ENCODE data around the gene CCNJL.
"Not testable (repeated sequence)": the region's sequence is repeated elsewhere in the genome, so short reads cannot be mapped to it uniquely, and the experiment has no call there.

CCNJL gene

DNA sequence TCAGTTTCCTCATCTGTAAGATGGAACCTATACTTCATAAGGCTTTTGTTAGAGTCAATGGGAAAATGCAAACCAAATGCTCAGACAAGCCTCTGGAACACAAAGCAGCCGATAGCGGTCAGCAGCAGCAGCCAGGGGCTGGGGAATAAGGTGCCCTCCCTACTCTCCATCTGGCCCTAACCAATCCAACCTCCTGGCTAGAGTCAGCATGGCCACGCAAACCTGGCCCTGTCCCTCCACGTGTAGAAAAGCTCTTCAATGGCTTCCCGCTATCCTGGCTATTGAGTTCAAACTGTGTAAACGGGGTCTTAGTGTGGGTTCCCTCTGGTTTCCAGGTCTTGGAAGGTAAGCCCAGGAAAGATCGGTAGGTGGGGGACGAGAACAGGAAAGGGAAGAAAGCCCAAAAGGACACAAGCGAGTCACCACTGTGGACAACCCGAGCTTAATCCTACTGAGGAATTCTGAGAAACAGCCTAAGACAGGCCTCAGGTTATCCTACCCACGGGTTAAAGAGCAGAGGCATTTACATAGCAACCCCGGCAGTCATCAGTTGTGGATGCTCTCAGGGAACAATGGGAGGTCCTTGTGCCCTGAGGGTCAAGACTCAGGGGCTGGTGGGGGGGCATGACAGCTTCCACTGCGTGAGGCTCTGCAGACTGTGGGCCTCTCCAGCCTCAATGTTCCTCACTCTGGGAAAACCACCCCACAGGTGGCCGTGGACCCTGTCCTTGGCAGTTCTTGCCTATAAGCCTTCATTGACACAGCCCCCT is 52.2 kb downstream of the CCNJL start:
- no peak for DNase-seq

DNA sequence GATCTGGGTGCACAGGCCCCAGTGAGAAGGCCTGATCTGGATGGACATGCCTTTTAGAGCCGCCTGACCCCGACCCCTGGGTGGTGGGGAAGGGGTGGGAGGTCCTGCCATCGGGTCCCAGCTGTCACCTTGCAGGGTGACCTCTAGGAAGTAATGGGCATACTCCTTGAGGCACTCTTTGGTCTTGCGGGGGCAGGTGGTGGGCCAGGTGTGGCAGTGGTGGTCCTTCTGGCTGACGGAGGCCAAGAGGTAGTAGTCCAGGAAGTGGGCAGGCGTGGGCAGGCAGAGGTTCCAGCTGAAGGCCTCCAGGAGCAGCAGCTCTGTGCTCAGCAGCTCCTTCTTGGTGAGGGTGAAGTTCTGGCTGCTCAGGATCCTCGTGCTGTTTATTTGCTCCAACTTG is 53.0 kb downstream of the CCNJL start:
- DNase-seq: no peak

DNA sequence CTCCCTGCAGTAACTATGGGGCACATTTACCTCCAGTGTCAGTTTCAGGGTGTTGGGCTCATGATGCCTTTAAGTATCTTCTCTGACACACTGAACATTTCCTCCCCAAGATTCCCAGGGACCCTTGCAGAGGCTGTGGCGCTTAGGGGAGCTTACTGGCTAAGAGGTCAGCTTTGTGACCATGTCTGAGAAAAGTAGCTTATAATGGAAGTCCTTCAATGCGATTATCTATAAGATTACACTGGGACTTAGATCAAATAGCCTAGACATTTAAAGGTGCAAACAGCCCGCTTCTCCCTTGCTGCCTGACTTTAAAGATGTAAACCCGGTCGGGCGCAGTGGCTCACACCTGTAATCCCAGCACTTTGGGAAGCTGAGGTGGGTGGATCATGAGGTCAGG is 57.7 kb downstream of the CCNJL start:
- DNase-seq: no peak

DNA sequence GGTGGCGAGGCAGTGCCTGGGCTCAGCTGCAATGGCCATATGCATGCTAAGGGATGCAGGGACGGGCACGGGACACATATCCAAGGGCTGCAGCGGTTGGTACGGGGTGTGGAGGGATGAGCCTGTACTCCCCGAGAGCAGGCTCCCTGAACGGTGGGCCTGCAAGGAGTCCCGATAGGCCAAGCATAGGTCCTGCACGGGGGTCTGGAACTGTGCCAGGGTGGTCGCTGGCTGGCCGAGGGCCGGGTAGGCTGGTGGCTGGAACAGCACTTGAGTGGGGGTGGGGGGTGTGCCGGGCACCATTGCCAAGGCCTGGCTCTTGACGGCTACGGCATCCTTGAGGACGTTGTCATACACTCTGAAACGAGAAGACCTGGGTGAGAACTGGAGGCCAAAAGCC is 58.9 kb downstream of the CCNJL start:
- DNase-seq: no peak

DNA sequence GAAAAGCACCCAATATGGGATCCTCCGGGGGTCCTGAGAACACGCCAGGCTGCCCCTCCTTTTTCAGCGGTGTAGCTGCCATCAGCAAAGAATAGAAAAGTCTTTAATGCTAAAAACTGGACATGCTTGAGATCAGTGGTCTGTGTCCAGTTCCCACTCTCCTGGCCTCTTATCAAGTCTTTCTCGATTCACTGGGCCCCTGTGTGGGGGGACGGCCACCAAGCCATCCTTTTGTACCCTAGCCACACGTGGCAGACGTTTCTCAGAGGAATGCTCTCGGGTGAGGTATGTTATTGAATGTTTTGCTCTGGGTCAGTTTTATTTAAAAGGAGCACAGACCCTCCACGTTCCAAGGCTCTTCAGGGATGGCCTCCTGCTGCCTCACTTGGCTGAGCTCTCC is 59.4 kb downstream of the CCNJL start:
- no peak for DNase-seq

DNA sequence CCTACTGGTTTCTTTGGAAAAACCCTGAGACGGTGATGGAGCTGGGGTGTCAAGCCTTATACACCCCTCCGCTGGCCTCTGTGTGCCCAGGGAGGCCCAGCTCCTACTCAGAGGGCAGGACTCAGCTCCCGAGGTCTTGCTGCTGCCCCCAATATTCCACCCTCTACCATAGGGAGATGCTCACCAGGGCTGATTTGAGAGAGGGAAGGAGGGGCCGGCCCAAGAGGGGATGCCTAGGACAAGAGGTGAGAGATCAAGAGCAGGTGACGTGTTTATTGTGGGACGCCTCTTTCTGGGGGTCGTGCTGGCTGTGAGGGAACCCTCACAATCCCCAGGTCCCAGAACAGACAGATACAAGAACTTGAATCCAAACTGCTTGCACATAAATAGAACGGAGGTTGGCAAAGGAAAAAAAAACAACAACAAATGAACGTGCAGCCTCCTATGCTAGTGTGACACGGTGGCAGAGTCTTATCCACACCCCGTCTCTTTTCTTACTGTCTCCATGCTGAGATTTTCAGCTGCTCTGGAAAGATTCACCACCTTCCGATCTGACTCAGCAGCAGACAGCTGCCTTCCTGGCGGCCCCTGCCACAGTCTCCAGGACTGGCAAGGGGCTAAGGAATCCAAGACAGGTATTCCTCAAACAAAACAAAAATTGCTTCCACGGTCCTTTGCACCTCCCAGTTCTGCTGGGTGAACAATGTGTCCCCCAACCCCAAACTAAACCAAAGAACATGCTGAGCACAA is 60.8 kb downstream of the CCNJL start:
- no peak for DNase-seq

DNA sequence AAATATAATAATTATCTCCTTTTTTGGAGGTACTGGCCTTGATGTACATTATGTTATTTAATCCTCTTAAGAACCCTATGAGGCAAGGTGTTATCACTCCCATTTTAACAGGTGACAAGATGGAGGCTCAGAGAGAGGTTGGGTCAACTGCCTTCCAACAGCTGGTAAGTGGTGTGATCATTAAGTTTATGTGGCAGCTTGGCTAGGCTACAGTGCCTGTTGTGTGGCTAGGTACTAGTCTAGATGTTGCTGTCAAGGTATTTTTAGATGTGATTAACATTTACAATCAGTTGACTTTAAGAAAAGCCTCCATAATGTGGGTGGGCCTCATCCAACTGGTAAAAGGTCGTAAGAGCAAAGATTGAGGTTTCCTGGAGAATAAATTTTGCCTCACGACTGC is 61.5 kb downstream of the CCNJL start:
- no peak for DNase-seq

DNA sequence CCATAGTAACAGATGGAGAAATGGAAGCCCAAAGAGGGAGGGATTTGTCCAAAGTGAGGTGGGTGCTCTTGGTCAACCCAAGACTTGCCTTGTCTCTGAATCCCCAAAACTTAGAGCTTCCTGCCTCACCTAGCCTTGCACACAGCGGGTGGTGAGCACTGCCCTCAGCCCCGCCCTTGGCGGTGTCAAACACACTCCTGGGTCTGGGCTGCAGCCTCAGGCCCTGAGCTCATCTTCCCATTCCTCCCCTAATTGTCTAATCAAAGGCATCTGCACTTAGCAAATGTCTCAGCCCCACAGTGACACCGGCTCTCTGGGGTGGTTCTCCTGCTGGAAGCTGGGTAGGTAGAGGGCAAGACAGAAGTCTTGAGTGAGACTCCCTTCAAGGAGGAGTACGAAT is 62.1 kb downstream of the CCNJL start:
- no peak for DNase-seq

DNA sequence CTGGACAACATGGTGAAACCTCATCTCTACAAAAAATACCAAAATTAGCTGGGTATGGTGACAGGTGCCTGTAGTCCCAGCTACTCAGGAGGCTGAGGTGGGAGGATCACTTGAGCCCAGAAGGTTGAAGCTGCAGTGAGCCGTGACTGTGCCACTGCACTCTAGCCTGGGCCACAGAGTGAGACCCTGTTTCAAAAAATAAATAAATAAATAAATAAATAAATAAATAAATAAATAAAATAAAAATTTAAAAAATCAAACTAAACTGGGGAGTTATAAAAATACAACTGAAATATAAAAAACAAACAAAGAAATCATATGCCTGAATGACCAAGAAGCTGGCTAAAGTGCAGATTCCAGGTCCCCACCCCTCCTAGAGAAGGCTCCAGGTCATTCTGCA is 62.8 kb downstream of the CCNJL start:
- DNase-seq: not testable (repeated sequence)

DNA sequence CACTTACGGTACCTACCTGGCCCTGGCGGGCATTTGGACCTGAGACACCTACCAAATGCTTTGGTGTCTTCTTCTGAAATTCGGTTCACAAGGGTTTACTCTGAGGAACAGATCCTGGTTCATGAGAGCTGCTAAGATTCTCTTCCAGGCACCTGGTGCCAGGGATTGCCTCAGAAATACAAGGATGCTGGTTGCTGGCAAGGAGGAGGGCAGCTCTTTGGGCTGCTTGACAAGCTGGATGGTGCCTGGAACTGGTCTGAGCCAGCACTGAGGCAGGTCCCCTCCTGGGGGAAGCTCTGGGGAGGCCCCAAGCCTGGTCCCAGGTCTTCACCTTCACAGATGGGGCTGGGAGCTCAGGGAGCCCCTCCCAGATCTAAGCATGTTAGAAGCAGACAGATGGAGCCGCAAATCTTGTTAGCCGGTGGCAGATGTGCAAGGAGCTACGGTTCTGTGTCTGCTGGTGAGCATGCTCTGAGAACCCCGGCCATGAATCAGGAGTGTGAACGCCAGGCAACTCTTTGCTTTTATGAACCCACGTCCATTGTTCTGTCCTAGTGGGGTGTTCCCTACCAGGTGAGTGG is 66.8 kb downstream of the CCNJL start:
- DNase-seq: no peak

DNA sequence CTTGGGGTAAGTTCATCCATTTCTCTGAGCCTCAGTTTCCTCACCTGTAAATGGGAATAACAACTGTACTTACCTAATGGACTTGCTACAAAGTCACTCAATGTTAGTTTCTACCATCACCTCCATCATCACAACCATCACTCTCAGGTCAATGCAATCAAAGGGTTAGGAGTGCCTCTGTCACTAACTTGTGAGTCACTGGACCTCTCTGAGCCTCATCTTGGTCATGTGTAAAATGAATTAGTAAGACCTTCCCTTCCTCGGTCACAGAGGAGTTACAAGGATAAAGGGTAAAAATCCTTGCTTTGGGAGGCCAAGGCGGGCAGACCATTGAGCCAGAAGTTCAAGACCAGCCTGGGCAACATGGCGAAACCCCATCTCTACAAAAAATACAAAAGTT is 70.2 kb downstream of the CCNJL start:
- DNase-seq: no peak

DNA sequence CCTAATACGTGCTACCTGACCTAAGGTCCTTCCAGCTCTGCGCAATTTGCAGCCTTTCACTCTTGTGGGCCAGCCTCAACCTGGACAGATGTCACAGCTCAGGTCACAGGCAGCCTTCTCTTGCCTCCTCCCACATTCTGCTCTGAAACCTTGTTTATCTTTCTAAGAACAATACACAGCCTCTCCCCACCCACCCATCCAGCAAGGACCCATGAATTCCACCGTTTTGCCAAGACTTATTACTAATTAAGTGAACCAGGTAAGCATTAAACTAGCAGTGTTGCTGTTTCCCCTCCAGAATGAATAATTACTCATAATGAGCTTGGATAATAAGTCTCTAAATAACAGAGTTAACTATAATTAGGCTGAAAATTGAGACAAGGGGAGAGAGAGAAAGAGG is 72.0 kb downstream of the CCNJL start:
- DNase-seq: no peak

DNA sequence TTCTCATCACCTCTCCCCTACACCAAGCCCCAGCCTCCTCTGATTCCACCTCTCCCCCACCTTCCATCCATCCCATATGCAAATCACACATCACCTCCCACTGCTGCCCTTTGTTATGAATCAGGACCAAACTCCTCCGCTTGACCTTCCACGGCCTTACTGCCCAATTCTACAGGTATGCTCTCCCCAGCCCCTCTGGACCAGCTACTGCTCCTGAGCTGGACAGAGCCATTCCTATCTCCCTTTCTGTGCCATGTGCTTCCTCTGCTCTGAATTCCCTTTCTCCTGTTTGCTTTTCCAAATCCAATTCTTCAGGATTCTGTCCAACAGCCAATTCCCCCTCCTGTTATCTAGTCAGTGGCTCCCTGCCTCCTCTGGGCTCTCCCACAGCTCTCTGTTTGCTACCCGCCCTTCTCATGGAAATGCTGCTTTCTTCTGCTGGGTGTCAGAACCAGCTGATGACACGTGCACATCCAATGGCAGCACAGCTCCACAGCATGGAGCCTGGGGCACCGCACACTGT is 74.7 kb downstream of the CCNJL start:
- no peak for DNase-seq

DNA sequence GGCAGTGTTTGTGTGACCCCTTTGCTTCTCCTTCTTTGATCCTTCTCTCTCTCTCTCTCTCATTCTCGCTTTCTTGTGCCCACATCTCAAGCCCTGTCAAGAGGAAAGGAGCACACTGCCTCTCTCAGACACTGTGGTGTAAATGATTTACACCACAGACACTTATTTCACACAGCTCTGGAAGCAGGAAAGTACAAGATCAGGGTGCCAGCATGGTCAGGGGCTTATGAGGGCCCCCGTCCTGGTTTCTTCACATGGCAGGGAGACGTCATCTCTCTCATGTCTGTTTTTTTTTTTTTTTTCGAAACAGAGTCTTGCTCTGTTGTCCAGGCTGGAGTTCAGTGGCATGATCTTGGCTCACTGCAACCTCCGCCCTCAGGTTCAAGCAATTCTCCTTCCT is 76.6 kb downstream of the CCNJL start:
- DNase-seq: no peak

DNA sequence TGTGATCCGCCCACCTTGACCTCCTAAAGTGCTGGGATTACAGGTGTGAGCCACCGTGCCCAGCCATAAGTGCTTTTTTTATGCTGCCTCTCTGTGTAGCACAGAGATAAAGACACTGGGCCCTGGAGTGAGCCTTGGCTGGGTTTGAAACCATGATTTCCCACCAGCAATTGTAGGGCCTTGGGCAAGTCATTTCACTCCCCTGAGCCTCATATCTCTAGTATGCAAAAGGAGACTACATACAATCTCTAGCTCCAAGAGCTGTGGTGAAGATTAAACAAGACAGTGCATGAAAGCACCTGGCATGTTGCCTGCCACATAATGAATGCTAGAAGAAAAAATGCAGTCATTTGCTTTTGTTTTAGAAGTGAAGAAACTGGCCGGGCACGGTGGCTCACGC is 79.1 kb downstream of the CCNJL start:
- no peak for DNase-seq

DNA sequence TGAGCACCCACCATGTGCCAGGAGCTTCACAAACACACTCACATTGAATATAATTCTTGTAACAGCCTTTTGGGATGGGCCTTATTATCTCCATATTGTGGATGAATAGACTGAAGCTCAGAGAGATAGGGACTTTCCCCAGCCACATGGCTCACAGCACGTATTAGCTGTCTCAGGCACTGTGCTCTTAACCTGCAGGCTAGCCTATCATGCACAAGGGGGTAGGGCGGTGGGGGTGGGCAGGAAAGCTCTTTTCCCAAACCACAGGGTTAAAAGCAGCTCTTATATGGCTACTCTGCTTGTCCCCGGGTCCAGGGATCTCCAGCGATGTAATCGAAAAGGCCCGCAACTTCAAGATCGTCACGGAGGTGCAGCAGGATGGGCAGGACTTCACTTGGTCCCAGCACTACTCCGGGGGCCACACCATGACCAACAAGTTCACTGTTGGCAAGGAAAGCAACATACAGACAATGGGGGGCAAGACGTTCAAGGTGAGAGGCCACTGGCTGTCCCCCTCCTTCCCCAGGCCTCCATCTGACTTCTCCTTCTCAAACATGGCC is 80.5 kb downstream of the CCNJL start:
- DNase-seq: no peak

DNA sequence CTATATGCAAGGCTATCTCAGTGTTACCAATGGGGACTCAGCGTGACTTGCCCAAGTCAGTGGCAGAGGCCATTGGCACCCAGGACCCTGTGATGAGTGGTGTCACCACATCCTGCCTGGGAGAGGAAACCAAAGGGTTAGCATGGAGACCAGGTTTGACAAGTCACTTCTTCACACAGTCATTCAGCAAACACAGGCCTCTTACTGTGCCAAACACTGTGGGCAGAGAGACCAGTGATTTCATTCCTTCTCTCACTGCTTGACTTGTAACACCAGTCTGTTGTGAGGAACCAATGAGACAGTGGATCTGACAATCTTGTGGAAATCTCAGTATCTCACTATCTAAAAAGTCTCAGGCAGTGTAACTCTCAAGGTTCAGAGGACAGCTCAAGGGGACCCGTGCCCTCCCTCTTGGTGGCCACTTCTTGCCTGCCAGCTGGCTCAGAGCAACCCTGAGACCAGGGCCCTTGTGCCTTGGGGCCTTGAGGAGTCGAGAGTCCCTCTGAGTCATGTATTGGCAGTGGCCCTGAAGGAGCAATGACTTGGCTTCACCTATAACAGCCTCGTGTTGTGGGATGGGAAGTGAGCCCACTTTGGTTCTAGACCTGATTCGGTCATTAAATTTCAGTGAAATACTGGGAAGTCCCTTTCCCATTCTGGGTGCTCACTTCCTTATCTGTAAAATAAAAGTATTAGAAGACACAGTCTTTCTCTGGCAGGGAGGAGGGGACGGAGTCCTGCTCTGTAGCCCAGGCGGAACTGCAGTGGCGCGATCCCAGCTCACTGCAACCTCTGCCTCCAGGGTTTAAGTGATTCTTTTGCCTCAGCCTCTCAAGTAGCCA is 81.5 kb downstream of the CCNJL start:
- no peak for DNase-seq

DNA sequence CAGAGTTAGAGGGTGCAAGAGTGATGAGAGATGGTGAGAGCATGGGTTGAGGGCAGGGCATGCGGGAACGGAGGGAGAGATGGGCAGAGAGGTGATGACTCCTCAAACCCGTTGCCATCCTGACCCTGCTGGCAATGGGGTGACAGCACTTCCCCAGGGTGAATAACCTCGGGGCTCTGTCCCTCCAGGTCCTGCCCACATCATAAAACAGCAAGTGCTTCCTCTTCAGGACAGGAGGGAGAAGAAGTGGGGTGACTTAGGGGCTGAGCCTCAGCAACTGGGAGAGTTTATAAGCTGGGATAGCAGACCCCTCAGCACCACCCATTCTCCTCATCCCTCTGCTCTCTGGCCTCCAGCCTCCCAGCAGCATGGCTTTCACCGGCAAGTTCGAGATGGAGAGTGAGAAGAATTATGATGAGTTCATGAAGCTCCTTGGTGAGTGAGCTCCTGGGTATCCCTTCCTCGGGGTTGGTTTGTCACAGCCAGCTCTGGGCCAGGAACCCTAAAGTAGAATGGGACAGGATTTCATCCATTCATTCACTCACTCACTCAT is 83.1 kb downstream of the CCNJL start, which contains the start of gene FABP6:
FABP6 (plus strand) TSS at position 317 of the 553 bp plus-strand sequence; CDS start at position 369, 52 bp downstream.
- DNase-seq: no peak

DNA sequence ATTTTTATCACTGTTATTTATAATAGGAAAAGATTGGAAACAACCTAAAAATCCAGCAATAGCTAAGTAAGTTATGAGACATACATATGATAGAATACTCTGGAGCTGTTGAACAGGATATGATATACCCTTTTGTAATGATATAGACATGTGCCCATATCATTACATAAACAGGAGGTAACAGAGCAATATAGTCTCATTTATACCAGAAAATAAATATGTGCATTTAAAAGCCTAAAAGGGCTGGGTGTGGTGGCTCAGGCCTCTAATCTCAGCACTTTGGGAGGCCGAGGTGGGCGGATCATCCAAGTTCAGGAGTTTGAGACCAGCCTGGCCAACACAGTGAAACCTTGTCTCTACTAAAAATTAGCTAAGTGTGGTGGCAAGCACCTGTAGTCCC is 85.4 kb downstream of the CCNJL start:
- no peak for DNase-seq

DNA sequence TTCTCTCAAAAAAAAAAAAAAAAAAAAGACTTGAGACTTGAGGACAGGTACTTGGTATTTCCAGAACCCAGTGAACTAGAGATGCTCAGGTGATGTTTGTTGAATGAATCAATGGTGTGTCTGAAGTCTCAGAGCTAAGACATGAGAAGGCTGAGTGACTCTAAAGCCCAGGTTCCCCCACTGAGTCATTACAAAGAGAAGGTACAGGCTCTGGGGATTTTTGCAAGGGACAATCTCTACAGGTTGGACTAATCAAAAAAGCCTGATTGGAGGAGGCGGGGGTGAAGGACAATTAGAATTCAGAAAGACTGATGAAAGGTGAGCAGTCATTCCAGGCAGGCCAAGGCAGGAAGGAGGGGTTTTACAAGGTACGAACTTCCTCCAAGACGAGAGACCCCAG is 91.3 kb downstream of the CCNJL start:
- DNase-seq: no peak

DNA sequence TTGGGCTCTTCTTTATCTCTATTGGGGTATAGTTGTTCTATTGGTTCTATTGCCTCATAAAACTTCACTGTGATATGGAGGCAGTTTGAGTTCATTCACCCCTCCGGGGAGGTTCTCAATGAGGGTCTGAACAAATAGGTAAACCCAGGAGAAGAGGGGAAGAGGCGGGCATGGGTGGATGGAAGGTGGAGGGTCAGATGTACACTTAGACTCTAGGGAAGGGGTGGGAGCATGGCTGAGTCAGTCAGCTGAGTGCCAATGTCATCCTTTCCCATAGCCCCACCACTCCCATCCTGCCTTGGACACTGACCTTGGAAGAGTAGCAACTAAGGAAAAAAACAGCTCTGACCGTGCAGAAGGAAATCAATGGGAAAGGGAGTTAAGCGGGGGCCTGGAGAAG is 93.0 kb downstream of the CCNJL start:
- no peak for DNase-seq

DNA sequence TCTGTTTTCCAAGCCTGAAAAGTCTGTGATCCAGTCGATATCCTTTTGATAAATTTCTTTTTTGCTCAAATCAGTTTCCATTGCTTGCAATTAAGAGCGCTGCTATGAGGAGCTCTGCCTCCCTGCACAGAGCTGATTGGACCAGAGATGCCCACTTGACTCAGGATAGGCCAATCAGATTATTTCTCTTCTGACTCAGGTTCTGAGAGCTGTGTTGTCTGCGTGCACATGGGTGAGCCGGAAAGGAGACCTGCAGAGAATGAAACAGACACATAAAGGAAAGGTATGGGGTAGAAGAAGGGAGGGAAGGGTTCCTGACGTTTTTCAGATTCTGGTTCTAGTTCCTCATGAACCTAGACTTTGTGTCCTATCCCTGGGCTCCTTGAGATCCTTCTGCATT is 98.8 kb downstream of the CCNJL start:
- DNase-seq: no peak

Data from stimulated activated CD4-positive, alpha-beta T cell treated with anti-CD3 and anti-CD28 coated beads, Interleukin-4, amount 100 ng/mL, for 4 hours (primary cell).